COLO668 (cell line): ENCODE measurements around the gene CT45A6.
"Not testable (repeated sequence)": the region's sequence is repeated elsewhere in the genome, so short reads cannot be mapped to it uniquely, and the experiment has no call there.

ENCODE experiments used
- DNase-seq: peaks from one replicate; lab custom pipeline; 2025; ENCODE audit not compliant: unreplicated experiment; lab: John Stamatoyannopoulos, UW

Gene CT45A6, protein sequence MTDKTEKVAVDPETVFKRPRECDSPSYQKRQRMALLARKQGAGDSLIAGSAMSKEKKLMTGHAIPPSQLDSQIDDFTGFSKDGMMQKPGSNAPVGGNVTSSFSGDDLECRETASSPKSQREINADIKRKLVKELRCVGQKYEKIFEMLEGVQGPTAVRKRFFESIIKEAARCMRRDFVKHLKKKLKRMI

DNA sequence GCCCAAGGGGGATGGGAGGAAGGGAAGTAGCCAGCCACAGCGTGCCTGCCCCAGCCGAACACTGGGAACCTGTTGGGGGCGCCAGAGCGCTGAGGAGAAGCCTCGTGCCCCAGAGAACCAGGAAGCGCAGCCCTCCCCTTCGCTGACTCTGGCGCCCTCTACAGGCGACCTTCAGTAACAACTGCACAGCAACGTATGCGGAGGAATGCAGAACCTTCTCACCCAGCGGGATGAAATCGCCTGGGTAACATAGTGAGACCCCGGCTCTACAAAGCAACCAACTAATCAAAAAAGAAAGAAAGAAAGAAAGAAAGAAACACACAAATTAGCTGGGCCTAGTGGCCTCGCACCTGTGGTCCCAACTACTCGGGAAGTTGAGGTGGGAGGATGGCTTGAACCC lies at the start of gene CT45A6:
Gene CT45A6, minus strand, starts transcription at position 101 of the 400 bp plus-strand sequence. CDS start 3,794 bp downstream, outside the sequence.
- DNase-seq: not testable (repeated sequence)

DNA sequence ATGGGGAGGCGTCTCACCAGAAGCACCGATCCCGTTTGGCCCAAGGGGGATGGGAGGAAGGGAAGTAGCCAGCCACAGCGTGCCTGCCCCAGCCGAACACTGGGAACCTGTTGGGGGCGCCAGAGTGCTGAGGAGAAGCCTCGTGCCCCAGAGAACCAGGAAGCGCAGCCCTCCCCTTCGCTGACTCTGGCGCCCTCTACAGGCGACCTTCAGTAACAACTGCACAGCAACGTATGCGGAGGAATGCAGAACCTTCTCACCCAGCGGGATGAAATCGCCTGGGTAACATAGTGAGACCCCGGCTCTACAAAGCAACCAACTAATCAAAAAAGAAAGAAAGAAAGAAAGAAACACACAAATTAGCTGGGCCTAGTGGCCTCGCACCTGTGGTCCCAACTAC lies 34.6 kb upstream of the CT45A6 start, which contains the start of gene CT45A7:
Gene CT45A7, minus strand, starts transcription at position 101 of the 400 bp plus-strand sequence. CDS start 3,747 bp downstream, outside the sequence.
- not testable (repeated sequence) for DNase-seq

DNA sequence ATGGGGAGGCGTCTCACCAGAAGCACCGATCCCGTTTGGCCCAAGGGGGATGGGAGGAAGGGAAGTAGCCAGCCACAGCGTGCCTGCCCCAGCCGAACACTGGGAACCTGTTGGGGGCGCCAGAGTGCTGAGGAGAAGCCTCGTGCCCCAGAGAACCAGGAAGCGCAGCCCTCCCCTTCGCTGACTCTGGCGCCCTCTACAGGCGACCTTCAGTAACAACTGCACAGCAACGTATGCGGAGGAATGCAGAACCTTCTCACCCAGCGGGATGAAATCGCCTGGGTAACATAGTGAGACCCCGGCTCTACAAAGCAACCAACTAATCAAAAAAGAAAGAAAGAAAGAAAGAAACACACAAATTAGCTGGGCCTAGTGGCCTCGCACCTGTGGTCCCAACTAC lies 17.3 kb upstream of the CT45A6 start, which contains the start of gene CT45A2:
Gene CT45A2, minus strand, starts transcription at position 101 of the 400 bp plus-strand sequence. CDS start 3,747 bp downstream, outside the sequence.
- not testable (repeated sequence) for DNase-seq

DNA sequence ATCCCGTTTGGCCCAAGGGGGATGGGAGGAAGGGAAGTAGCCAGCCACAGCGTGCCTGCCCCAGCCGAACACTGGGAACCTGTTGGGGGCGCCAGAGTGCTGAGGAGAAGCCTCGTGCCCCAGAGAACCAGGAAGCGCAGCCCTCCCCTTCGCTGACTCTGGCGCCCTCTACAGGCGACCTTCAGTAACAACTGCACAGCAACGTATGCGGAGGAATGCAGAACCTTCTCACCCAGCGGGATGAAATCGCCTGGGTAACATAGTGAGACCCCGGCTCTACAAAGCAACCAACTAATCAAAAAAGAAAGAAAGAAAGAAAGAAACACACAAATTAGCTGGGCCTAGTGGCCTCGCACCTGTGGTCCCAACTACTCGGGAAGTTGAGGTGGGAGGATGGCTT lies 17.2 kb downstream of the CT45A6 start, which contains the start of gene CT45A5:
Gene CT45A5, minus strand, starts transcription at position 101 of the 400 bp plus-strand sequence. CDS start 3,774 bp downstream, outside the sequence.
- DNase-seq: not testable (repeated sequence)

DNA sequence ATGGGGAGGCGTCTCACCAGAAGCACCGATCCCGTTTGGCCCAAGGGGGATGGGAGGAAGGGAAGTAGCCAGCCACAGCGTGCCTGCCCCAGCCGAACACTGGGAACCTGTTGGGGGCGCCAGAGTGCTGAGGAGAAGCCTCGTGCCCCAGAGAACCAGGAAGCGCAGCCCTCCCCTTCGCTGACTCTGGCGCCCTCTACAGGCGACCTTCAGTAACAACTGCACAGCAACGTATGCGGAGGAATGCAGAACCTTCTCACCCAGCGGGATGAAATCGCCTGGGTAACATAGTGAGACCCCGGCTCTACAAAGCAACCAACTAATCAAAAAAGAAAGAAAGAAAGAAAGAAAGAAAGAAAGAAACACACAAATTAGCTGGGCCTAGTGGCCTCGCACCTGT lies 34.5 kb downstream of the CT45A6 start, which contains the start of gene CT45A3:
Gene CT45A3, minus strand, starts transcription at position 101 of the 400 bp plus-strand sequence. CDS start 3,747 bp downstream, outside the sequence.
- not testable (repeated sequence) for DNase-seq

DNA sequence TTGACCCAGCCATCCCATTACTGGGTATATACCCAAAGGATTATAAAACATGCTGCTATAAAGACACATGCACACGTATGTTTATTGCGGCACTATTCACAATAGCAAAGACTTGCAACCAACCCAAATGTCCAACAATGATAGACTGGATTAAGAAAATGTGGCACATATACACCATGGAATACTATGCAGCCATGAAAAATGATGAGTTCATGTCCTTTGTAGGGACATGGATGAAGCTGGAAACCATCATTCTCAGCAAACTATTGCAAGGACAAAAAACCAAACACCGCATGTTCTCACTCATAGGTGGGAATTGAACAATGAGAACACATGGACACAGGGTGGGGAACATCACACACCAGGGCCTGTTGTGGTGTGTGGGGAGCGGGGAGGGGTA lies 57.8 kb downstream of the CT45A6 start:
- not testable (repeated sequence) for DNase-seq
